Tibial artery (tissue), 4 donors: Measurements from ENCODE around the gene CD207.

Experiments used
- DNase-seq, 2 donors: peaks; one replicate each; pipeline ENCODE4 v3.0.0-alpha.2; 2019
- H3K27ac ChIP-seq, 2 donors: fragments of 200-600 bp; sonication (generic) in 1 of 2; 1 replicate in 1 of 2; 2 replicates in 1 of 2; pipeline ENCODE4 v1.5.1; 2018 to 2019; ENCODE audit warnings: mild to moderate bottlenecking in 1 of 2
- H3K27me3 ChIP-seq, 2 donors: fragments of 200-600 bp; sonication (generic) in 1 of 2; one replicate each; pipeline versions ENCODE4 v1.5.1 to v1.6.0; 2016 to 2019
- H3K36me3 ChIP-seq, 3 donors: fragments of 200-600 bp; sonication (generic) in 2 of 3; one replicate each; pipeline ENCODE4 v1.5.1; 2016 to 2019; ENCODE audit warnings: mild to moderate bottlenecking in 2 of 3
- H3K4me1 ChIP-seq, 4 donors: fragments of 200-600 bp; sonication (generic) in 2 of 4; 1 replicate in 3 of 4; 2 replicates in 1 of 4; pipeline ENCODE4 v1.5.1; 2016 to 2019
- H3K4me3 ChIP-seq, 2 donors: fragments of 200-600 bp; sonication (generic) in 1 of 2; 1 replicate in 1 of 2; 2 replicates in 1 of 2; pipeline ENCODE4 v1.5.1; 2018 to 2019; ENCODE audit warnings: mild to moderate bottlenecking in 2 of 2
- H3K9me3 ChIP-seq, 3 donors: fragments of 200-600 bp; sonication (generic) in 1 of 3; one replicate each; pipeline ENCODE4 v1.5.1; 2016 to 2019
- CTCF ChIP-seq, 2 experiments: fragments of 200-600 bp in 1 of 2; fragments of 450-650 bp in 1 of 2; IDR thresholded peaks; one replicate each; pipeline ENCODE4 v1.5.1; 2017 to 2019; ENCODE audit warnings: antibody characterized with exemption in 2 of 2, mild to moderate bottlenecking in 1 of 2, moderate library complexity in 1 of 2
- intact Hi-C: fragments of 100-400 bp; cut with DNase I; formaldehyde crosslinking; loops from one replicate; pipeline ENCODE4 v1.15.0; 2023; ENCODE audit warnings: low total_unique reads

CD207 gene

GRCh38 chr2:70834106-70834505, 1.5 kb downstream of the CD207 start:
- H3K9me3 ChIP-seq = no peaks in the 10 kb centered on the region
- H3K4me3 ChIP-seq = no peak overlapping the region
- no peaks in the 10 kb centered on the region for H3K36me3 ChIP-seq
- no peaks in the 10 kb centered on the region for H3K27me3 ChIP-seq
- peaks cover 0 to 11% (median 2%) of the 10 kb centered on the region in 4 donors for H3K4me1 ChIP-seq
- intact Hi-C loops = no loop called here
- DNase-seq = no peak
- TF ChIP-seq CTCF (IDR thresholded peaks at IDR 0.05) = no peak
- H3K27ac ChIP-seq = no peak overlapping the region

- Histone ChIP-seq H3K9me3 (no peaks in the 10 kb centered on the region), H3K27ac (no peak overlapping the region), H3K4me3 (no peak overlapping the region), H3K4me1 (peaks cover 0 to 11% (median 2%) of the 10 kb centered on the region in 4 donors), H3K27me3 (no peaks in the 10 kb centered on the region), H3K36me3 (no peaks in the 10 kb centered on the region)
- intact Hi-C loops = no loop called here
- no peak for DNase-seq
- TF ChIP-seq CTCF (IDR thresholded peaks at IDR 0.05) = no peak
Measured at GRCh38 chr2:70833246-70833645, 2.4 kb downstream of the CD207 start.

GRCh38 chr2:70832386-70832785, 3.2 kb downstream of the CD207 start:
- H3K27me3 ChIP-seq = no peaks in the 10 kb centered on the region
- no peak for DNase-seq
- H3K36me3 ChIP-seq = no peaks in the 10 kb centered on the region
- TF ChIP-seq CTCF (IDR thresholded peaks at IDR 0.05) = no peak
- peaks cover 0 to 11% (median 2%) of the 10 kb centered on the region in 4 donors for H3K4me1 ChIP-seq
- H3K4me3 ChIP-seq = no peak overlapping the region
- H3K9me3 ChIP-seq = no peaks in the 10 kb centered on the region
- H3K27ac ChIP-seq = no peak overlapping the region
- intact Hi-C loops = no loop called here

GRCh38 chr2:70831861-70832260, 3.8 kb downstream of the CD207 start:
- peaks cover 0 to 11% (median 2%) of the 10 kb centered on the region in 4 donors for H3K4me1 ChIP-seq
- no peaks in the 10 kb centered on the region for H3K36me3 ChIP-seq
- DNase-seq = no peak
- intact Hi-C loops = no loop called here
- H3K27ac ChIP-seq = no peak overlapping the region
- H3K9me3 ChIP-seq = no peaks in the 10 kb centered on the region
- H3K4me3 ChIP-seq = no peak overlapping the region
- no peak for TF ChIP-seq CTCF (IDR thresholded peaks at IDR 0.05)
- H3K27me3 ChIP-seq = no peaks in the 10 kb centered on the region

DNA sequence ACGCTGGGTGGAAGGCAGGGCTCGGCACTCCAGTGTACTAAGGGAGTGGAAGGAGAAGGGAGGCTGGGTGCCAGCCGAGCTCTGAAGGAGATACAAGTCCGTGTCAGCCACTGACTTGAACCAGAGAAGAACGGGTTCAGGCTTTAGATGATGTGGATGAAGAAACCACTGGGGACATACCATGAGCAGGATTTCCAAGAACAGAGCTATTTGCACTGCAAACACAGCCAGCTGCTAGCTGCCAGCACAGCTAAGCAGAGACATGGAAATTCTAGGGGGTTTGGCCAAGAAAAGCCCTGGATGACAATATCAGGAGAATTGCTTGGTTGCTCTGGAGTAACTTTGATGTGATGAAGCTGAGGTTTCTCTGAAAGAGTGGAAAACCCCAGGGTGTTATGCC, 5.2 kb downstream of the CD207 start:
- no peaks in the 10 kb centered on the region for H3K9me3 ChIP-seq
- no peaks in the 10 kb centered on the region for H3K36me3 ChIP-seq
- TF ChIP-seq CTCF (IDR thresholded peaks at IDR 0.05) = no peak
- no peak overlapping the region for H3K4me3 ChIP-seq
- H3K4me1 ChIP-seq = peaks cover 0 to 11% (median 2%) of the 10 kb centered on the region in 4 donors
- DNase-seq = no peak
- H3K27me3 ChIP-seq = no peaks in the 10 kb centered on the region
- no peak overlapping the region for H3K27ac ChIP-seq
- intact Hi-C loops = no loop called here

DNA sequence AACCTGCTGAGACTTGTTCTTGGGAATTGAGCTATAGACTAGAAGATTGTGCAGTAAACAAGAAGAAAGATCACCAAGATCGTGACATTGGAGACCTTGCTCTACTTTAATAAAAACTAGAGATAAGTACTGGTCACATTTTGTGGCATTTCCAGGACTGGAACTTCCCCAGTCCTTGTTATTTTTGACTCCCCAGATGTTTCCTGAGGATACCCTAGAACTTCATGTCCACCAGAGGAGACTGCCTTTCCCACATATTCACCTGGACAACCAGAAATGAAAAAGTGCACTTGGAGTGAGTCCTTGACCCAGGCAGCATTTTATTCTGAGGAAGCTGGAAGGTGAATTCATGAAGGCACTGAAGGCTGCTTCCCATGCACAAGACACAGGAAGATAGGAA, 5.7 kb downstream of the CD207 start:
- intact Hi-C loops = no loop called here
- no peak overlapping the region for H3K27ac ChIP-seq
- TF ChIP-seq CTCF (IDR thresholded peaks at IDR 0.05) = no peak

More for the DNA sequence above, 5.7 kb downstream of the CD207 start:
- no peaks in the 10 kb centered on the region for H3K27me3 ChIP-seq
- H3K4me3 ChIP-seq = no peak overlapping the region
- H3K36me3 ChIP-seq = no peaks in the 10 kb centered on the region
- DNase-seq = no peak
- peaks cover 0 to 11% (median 2%) of the 10 kb centered on the region in 4 donors for H3K4me1 ChIP-seq
- H3K9me3 ChIP-seq = no peaks in the 10 kb centered on the region
